D721Med (cell line): Measurements from ENCODE around the gene EFNB2.

Experiments
- DNase-seq: peaks from one replicate; pipeline ENCODE4 v3.0.0; 2011; ENCODE audit warnings: low spot score; ENCODE audit not compliant: insufficient read length
- FAIRE-seq: peaks from 2 replicates; lab custom pipeline; 2011; peaks lifted over from hg19 to GRCh38; lab: Jason Lieb, UNC
- CTCF ChIP-seq: IDR thresholded peaks from 2 replicates; pipeline ENCODE4 v1.5.1; 2012; ENCODE audit warnings: mild to moderate bottlenecking, control low read depth; ENCODE audit not compliant: insufficient read depth; ENCODE audit errors: missing control alignments

Gene EFNB2

DNA sequence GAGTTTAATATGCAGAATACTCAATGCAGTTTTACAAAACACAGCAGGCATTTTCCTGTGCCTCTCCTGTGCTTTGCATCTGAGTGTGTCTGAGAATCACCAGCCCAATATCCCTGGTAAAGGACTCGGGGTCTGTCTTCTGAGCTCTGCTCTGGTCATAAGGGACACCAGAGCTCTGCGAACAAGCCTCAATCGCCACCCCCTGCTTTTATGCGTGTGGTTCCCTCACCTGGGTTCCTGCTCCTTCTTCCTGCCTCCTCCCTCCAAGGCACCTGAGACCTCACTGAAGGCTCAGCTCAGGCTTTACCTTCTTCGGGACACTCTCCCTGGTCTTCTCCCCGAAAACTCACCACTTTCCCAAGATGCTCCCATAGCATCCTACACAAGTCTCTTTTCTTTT lies 84.5 kb downstream of the EFNB2 start:
- FAIRE-seq = no peak
- TF ChIP-seq CTCF = no peak
- DNase-seq = no peak

GRCh38 chr13:106449096-106449495 lies 86.4 kb downstream of the EFNB2 start:
- DNase-seq = no peak
- no peak for FAIRE-seq
- no peak for TF ChIP-seq CTCF

GRCh38 chr13:106445996-106446395 lies 89.5 kb downstream of the EFNB2 start:
- FAIRE-seq (no peak), DNase-seq (no peak)
- TF ChIP-seq CTCF = no peak

- no peak for TF ChIP-seq CTCF
- DNase-seq = no peak
- FAIRE-seq = no peak
Observed at GRCh38 chr13:106443607-106444322, 91.7 kb downstream of the EFNB2 start.

DNA sequence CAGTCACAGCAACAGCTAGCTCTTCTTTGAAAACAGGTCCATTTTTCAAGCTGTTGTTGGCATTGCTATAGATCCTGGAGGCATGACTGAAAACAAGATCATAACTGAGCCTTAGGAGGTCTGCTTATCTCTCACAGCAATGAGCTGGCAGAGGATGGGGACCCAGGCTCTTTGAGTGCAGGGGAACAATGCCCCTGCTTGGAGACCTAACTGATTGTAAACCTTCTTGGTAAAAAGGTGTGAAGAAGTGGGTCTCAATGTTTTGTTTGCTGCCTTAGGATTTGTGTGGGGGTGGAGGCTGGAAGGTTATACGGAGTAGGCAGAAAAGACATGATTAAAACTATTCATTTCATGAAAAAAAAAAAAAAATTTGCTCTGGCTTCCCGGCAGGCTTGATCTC lies 94.6 kb downstream of the EFNB2 start:
- DNase-seq = no peak
- no peak for TF ChIP-seq CTCF
- no peak for FAIRE-seq
